CD14-positive monocyte (primary cell): ENCODE data around the gene DPH3. TPM values are rescaled to one million over a fixed set of nuclear protein-coding genes. Genes with fewer than 3 reads are reported as not detected.

ENCODE experiments used
- DNase-seq, 3 donors: peaks; one replicate each; pipeline ENCODE4 v3.0.0-alpha.2; 2011 to 2022
- H2AFZ ChIP-seq: 2 replicates; pipeline ENCODE4 v1.6.0; 2012; ENCODE audit warnings: mild to moderate bottlenecking, low read depth, low read length, inconsistent platforms; ENCODE audit not compliant: insufficient read depth, poor library complexity, severe bottlenecking
- H3K27ac ChIP-seq, 2 donors: 1 replicate in 1 of 2; 2 replicates in 1 of 2; pipeline ENCODE4 v1.5.1; 2012 to 2013; ENCODE audit warnings: low read length in 2 of 2, control low read depth in 1 of 2, inconsistent platforms in 1 of 2, low read depth in 1 of 2, mild to moderate bottlenecking in 1 of 2
- H3K27me3 ChIP-seq, 2 donors: one replicate each; pipeline versions ENCODE4 v1.6.0 to v1.6.1; 2011 to 2013; ENCODE audit warnings: low read length in 2 of 2; ENCODE audit not compliant: control insufficient read depth in 2 of 2, insufficient read depth in 2 of 2
- H3K36me3 ChIP-seq, 2 donors: replicated peaks in 1 of 2; 1 replicate in 1 of 2; 2 replicates in 1 of 2; pipeline versions ENCODE4 v1.5.1 to v1.6.1; 2012 to 2013; ENCODE audit warnings: low read length in 2 of 2, control low read depth in 1 of 2, inconsistent platforms in 1 of 2, mild to moderate bottlenecking in 1 of 2; ENCODE audit not compliant: insufficient read depth in 2 of 2, control insufficient read depth in 1 of 2
- H3K4me1 ChIP-seq, 2 donors: 1 replicate in 1 of 2; 2 replicates in 1 of 2; pipeline versions ENCODE4 v1.5.1 to v1.6.1; 2012 to 2013; ENCODE audit warnings: low read length in 2 of 2, control low read depth in 1 of 2, inconsistent platforms in 1 of 2, mild to moderate bottlenecking in 1 of 2, moderate library complexity in 1 of 2; ENCODE audit not compliant: insufficient read depth in 2 of 2, control insufficient read depth in 1 of 2
- H3K4me2 ChIP-seq: replicated peaks from 2 replicates; pipeline ENCODE3; 2012; ENCODE audit warnings: low read length, moderate library complexity, mild to moderate bottlenecking; ENCODE audit not compliant: poor library complexity, severe bottlenecking; ENCODE audit errors: extremely low read depth
- H3K4me3 ChIP-seq, 3 experiments: fragments of 200-600 bp in 1 of 3; sonication (generic) in 1 of 3; replicated peaks in 1 of 3; 1 replicate in 2 of 3; 2 replicates in 1 of 3; pipeline ENCODE4 v1.5.1; 2011 to 2013; ENCODE audit warnings: low read length in 3 of 3, mild to moderate bottlenecking in 3 of 3, control low read depth in 2 of 3, low read depth in 2 of 3, inconsistent platforms in 1 of 3, moderate library complexity in 1 of 3
- H3K79me2 ChIP-seq: 2 replicates; pipeline ENCODE4 v1.6.0; 2012; ENCODE audit warnings: mild to moderate bottlenecking, control low read depth, inconsistent platforms, low read length, moderate library complexity; ENCODE audit not compliant: insufficient read depth
- H3K9ac ChIP-seq: 2 replicates; pipeline ENCODE4 v1.6.0; 2017; ENCODE audit warnings: low read length, mild to moderate bottlenecking; ENCODE audit not compliant: insufficient read depth, poor library complexity, severe bottlenecking
- H3K9me3 ChIP-seq, 2 donors: replicated peaks in 1 of 2; 1 replicate in 1 of 2; 2 replicates in 1 of 2; pipeline versions ENCODE4 v1.5.1 to v1.6.1; 2012 to 2013; ENCODE audit warnings: low read length in 2 of 2, control low read depth in 1 of 2; ENCODE audit not compliant: control insufficient read depth in 1 of 2, insufficient read depth in 1 of 2
- H4K20me1 ChIP-seq: 2 replicates; pipeline ENCODE4 v1.6.0; 2012; ENCODE audit warnings: mild to moderate bottlenecking, low read length, control low read depth, moderate library complexity; ENCODE audit not compliant: insufficient read depth
- H3K27ac Mint-ChIP-seq, 7 donors: one replicate each; pipeline ENCODE4 v1.8.0; 2020; ENCODE audit warnings: mild to moderate bottlenecking in 7 of 7, mixed read lengths in 7 of 7, moderate library complexity in 6 of 7, inconsistent platforms in 2 of 7
- H3K27me3 Mint-ChIP-seq, 3 donors: one replicate each; pipeline ENCODE4 v1.8.0; 2021 to 2022; ENCODE audit warnings: low read depth in 3 of 3, mild to moderate bottlenecking in 3 of 3, mixed read lengths in 3 of 3, moderate library complexity in 3 of 3, inconsistent platforms in 1 of 3
- H3K36me3 Mint-ChIP-seq, 2 donors: one replicate each; pipeline ENCODE4 v1.8.0; 2020; ENCODE audit warnings: mixed read lengths in 2 of 2, inconsistent platforms in 1 of 2, mild to moderate bottlenecking in 1 of 2
- H3K4me1 Mint-ChIP-seq: one replicate; pipeline ENCODE4 v1.8.0; 2020; ENCODE audit warnings: mild to moderate bottlenecking, mixed read lengths
- H3K4me3 Mint-ChIP-seq, 2 donors: one replicate each; pipeline ENCODE4 v1.8.0; 2020; ENCODE audit warnings: mild to moderate bottlenecking in 2 of 2, mixed read lengths in 2 of 2, moderate library complexity in 1 of 2
- H3K9me3 Mint-ChIP-seq, 7 donors: one replicate each; pipeline ENCODE4 v1.8.0; 2020 to 2022; ENCODE audit warnings: mixed read lengths in 7 of 7, mild to moderate bottlenecking in 6 of 7, moderate library complexity in 6 of 7, inconsistent platforms in 2 of 7
- CTCF ChIP-seq: fragments of 200-600 bp; IDR thresholded peaks from one replicate; pipeline ENCODE4 v1.8.0; 2022; ENCODE audit warnings: antibody characterized with exemption, mild to moderate bottlenecking
- WGBS: methylation state at CpG from one replicate; pipeline ENCODE4 v1.1.5; 2013; ENCODE audit warnings: missing lambda C conversion rate; ENCODE audit not compliant: insufficient coverage; 5-methylcytosine and 5-hydroxymethylcytosine counted together
- intact Hi-C, 2 donors: fragments of 100-400 bp; cut with micrococcal nuclease; formaldehyde crosslinking; loops; one replicate each; pipeline versions ENCODE4 v1.15.0 to v1.15.1; 2023
- polyA plus RNA-seq, 3 donors: library from polyadenylated mRNA; depleted of rRNA in 1 of 3; unstranded in 2 of 3; stranded (reverse) in 1 of 3; fragments of 300-500 nt in 2 of 3; fragments of >200 nt in 1 of 3; fragmentation: Illumina TruSeq in 2 of 3; gene quantifications; 1 replicate in 2 of 3; 2 replicates in 1 of 3; pipeline ENCODE4 v1.2.3, GENCODE V29; 2012 to 2021

The DPH3 gene
- polyA plus RNA-seq, 3 donors: 9.2 to 42.0 (median 33.7) TPM

GRCh38 chr3:16219777-16220176, 45.0 kb downstream of the DPH3 start:
- WGBS: 94% methylated on average over 3 of the region's 3 CpGs

GRCh38 chr3:16216373-16216935, 48.3 kb downstream of the DPH3 start:
- Mint-ChIP-seq H3K36me3 (no peaks in the 10 kb centered on the region), H3K27ac (no peak overlapping the region), H3K4me1 (no peaks in the 10 kb centered on the region), H3K27me3 (peaks cover 1 to 3% (median 2%) of the 10 kb centered on the region in 3 donors), H3K9me3 (peaks cover 0 to 2% (median 0%) of the 10 kb centered on the region in 7 donors), H3K4me3 (no peak overlapping the region)
- Histone ChIP-seq H3K36me3 (no peaks in the 10 kb centered on the region), H3K4me2 (no peak overlapping the region), H3K9ac (no peak overlapping the region), H3K4me1 (no peaks in the 10 kb centered on the region), H3K27ac (no peak overlapping the region), H3K9me3 (no peaks in the 10 kb centered on the region), H2AFZ (no peak overlapping the region), H3K79me2 (no peaks in the 10 kb centered on the region), H3K27me3 (no peaks in the 10 kb centered on the region), H4K20me1 (no peaks in the 10 kb centered on the region), H3K4me3 (no peak overlapping the region)
- intact Hi-C loops: no loop called here
- no peak for DNase-seq
- no peak for TF ChIP-seq CTCF
- WGBS: 97% methylated on average over 14 of the region's 17 CpGs

More at GRCh38 chr3:16219777-16220176, 45.0 kb downstream of the DPH3 start:
- no peak for DNase-seq
- Histone ChIP-seq H2AFZ (no peak overlapping the region), H4K20me1 (no peaks in the 10 kb centered on the region), H3K9ac (no peak overlapping the region), H3K9me3 (no peaks in the 10 kb centered on the region), H3K27ac (no peak overlapping the region), H3K27me3 (no peaks in the 10 kb centered on the region), H3K4me2 (no peak overlapping the region), H3K79me2 (no peaks in the 10 kb centered on the region), H3K4me1 (peaks cover 2 to 8% of the 10 kb centered on the region in 2 donors), H3K36me3 (no peaks in the 10 kb centered on the region), H3K4me3 (no peak overlapping the region)
- Mint-ChIP-seq H3K4me1 (peaks cover 6% of the 10 kb centered on the region), H3K9me3 (peaks cover 0 to 7% (median 3%) of the 10 kb centered on the region in 7 donors), H3K27ac (no peak overlapping the region), H3K36me3 (no peaks in the 10 kb centered on the region), H3K4me3 (no peak overlapping the region), H3K27me3 (peaks cover 1 to 2% (median 2%) of the 10 kb centered on the region in 3 donors)
- intact Hi-C loops: no loop called here
- TF ChIP-seq CTCF: no peak
